Stimulated activated CD4-positive, alpha-beta T cell treated with anti-CD3 and anti-CD28 coated beads, Interleukin-4, amount 100 ng/mL, for 48 hours (primary cell): ENCODE measurements around the gene CDV3.

Experiments
- DNase-seq, 2 donors: peaks; one replicate each; pipeline ENCODE4 v3.0.0-alpha.2; 2020; ENCODE audit warnings: low read depth in 2 of 2

Gene CDV3

DNA sequence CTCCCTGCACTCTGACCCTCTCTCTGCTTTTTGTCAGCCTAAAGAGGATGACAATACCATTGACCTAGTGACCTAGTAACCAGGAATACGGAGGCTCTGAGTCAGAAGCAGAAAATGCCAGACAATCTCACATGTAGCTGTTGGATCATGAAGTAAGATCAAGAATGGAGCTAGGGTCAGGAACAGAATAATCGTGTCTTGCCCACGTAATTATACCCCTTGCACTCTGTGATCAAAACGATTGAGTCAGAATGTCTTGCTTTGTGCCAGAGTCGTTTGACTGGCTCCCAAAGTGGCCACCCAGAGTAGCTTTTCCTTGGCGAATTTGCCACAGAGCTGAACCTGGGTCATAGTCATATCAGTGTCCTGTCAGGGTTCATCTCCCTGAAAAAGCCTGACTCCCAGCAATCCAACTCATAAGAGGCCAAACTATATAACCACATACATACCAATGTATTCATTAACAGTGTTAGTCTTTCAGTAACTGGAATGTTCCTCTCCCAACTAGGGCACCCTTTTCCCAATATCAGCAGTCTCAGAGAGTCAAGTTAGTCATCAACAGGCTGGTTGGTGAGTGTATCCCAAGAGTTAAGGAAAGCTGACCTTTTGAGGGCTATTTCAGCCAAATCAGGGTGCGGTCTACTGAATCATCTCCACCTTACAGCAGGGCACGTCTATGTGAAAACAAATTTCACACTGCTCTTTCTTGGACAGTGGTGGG lies 5.0 kb upstream of the CDV3 start:
- no peak for DNase-seq

DNA sequence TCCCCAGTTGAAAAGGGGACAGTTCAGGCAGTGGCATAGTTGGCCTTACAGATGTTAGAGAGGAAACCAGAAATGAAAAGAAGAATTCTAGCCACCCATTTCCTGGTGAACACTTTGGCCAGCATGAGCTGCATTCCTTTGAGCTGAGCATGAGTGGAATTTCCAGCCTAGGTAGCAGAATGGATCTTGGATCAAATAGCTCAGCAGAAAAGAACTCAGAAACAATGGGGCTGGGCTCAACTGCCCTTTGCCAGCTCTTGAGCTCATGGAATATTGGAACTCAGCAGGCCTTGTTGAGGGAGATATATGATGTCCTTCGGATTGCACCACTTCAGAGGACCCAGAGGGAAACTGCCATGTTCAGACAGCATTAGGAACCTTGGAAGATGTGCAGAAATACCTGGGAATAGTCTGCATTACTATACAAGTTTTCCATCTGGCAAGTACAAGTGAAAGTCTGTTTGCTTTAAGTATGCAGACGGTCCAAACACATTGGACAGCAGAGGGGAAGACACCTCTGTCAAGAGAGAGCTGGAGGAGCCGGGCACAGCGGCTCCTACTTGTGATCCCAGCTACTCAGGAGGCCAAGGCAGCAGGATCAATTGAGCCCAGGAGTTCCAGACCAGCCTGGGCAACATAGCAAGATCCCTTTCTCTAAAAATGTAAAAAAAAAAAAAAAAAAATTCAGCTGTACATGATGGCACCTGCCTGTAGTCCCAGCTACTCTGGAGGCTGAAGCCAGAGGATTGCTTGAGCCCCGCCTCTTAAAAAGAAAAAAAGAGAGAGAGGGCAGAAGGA lies 3.1 kb upstream of the CDV3 start:
- DNase-seq: no peak

DNA sequence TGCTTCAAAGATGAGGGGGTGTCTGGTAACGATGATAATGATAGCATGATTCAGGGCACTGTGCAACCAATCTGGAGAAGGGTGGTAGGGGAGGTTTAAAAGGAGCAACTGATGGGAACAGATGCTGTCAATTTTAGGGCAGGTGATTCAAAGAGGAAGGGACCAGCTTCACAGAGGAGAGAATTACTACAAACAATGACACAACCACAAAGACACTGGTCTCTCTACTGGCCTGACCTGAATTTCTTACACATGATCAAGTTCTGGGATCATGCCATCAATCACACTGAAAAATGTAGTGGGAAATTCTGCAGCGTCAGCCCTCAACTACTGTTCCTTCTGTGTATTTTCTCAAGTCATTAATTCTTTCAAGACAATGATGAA lies 2.6 kb upstream of the CDV3 start:
- no peak for DNase-seq

- DNase-seq: no peak
These were observed 1.1 kb upstream of the CDV3 start for GRCh38 chr3:133572158-133573053.

GRCh38 chr3:133573054-133573628 lies 345 bp upstream of the CDV3 start:
- peak; percentile 99 to 100 for DNase-seq

DNA sequence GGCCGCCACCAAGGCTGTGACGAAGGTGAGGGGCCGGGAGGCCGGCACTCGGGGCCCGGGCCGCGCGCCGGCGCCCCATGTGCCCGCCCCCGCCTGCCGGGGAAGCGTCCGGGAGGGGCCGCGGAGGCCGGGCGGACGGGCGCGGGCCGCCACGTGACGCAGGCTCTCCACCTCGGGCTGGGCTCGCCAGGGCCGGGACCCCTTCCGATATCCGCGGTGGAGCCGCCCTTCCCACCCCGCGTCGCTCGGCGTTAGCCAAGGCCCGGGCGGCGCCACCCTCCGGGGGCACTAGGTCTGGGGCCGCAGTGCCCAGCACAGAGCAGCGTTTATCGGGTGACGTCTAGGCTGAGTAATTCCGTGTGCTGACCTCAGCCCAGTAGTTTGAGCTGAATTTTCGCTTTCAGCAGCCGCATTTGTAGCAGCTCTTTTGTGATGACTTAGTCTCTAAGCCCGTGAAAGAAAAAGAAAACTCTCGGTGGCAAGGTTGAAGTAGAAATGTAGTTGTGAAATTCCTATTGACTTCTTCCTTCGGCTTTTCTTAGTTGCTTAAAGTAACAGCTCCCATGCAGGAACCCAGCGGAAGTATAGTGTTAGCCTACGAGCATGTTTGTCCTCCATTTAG lies 885 bp downstream of the CDV3 start:
- DNase-seq: peak; percentile 50 to 73

DNA sequence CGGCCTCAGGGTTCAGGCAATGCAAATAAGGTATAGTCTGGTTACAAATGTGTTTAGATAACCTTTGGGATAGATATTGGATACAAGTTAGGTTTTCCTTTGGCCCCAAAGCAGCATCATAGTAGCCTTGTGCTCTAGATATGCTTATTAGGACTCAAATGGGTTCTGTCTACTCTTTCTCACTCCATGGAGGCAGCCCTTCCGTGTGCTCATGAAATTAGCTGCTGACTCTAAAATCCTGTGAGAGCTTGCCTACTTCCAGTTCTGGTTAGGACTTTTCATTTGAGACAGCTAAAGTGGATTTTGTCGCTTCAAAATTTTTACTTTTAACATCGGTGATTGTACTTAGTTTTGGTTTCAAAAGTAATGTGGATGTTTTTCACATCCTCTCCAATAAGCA lies 1.6 kb downstream of the CDV3 start:
- no peak for DNase-seq

DNA sequence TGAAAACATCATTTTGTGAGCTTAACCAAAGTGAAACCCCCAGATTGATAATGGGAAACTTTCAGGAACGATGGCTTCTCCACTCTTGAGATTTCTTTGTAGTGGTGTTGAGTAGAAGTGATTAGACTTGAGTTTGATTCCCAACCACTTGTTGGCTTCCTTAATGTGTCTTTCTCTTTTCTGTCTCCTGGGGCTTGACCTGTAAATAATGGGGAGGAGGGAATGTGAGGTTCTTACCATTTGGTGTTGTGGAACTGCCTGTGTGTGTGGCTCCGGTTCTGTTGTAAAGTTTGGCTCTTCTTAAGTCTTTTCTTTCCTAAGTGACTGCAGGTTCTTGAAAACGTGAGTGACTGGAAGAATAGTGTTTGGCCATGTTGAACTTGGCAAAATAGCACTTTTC lies 2.7 kb downstream of the CDV3 start:
- no peak for DNase-seq

DNA sequence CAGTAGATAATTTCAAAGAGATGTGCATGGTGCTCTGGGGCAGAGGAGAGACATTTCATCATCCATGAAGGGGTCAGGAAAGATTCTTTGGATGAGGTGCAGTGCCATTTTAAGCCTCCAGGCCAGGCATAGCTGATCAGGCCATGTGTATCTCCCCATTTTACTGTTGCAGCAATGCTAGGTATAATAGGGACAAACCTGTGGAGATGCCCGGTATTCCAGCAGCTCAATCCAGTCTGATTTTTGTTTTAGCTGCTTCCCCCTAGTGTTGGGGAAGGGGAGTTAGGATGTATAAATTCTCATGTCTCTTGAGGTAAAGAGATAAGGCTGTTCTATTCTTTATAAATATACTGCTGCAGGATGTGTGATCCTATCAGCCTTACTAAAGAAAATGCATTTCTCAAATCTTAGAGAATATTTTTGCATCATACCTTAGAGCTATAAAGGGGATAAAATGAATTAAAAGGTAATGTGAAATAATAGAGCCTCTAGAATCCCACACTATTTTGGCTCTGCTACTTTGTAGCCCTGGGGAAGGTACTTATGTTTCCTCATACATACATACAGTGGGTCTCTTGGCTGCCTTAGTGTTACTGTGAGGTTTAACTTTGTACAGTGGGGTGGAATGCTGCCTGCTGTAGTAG lies 5.2 kb downstream of the CDV3 start:
- DNase-seq: no peak

- DNase-seq: no peak
These were observed 9.9 kb downstream of the CDV3 start for GRCh38 chr3:133583396-133583795.

GRCh38 chr3:133588035-133588434 lies 14.5 kb downstream of the CDV3 start:
- no peak for DNase-seq

GRCh38 chr3:133588784-133589465 lies 15.4 kb downstream of the CDV3 start:
- DNase-seq: no peak

GRCh38 chr3:133589503-133589902 lies 16.0 kb downstream of the CDV3 start:
- no peak for DNase-seq

DNA sequence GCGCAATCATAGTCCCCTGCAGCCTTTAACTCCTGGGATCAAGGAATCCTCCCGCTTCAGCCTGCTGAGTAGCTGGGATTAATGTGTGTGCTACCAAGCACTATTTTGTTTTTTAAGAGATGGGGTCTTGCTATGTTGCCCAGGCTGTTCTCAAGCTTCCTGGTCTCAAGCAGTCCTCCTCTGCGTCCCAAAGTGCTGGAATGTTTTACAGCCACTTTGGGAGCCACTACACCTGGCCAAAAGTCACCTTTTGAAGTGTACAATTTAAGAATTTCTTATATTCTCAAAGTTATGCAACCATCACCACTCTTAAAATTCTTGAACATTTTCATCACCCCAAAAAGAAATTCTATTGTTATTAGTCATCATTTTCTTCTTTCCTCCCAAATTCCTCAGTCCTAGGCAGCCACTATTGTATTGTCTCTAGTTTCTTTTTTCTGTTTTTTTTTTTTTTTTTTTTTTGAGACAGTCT lies 17.8 kb downstream of the CDV3 start:
- no peak for DNase-seq

DNA sequence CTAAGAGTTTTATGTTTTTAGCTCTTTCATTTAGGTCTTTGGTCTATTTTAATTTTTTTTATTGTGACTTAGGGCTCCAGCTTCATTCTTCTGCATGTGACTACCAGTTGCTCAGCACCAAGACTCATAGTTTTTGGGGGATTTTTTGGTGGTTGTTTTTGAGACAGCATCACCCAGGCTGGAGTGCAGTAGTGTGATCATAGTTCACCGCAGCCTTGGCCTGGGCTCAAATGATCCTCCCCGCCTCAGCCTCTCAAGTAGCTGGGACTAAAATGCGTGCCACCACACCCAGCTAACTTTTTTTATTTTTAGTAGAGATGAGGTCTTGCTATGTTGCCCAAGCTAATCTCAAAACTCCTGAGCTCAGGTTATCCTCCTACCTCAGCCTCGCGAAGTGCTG lies 19.4 kb downstream of the CDV3 start:
- DNase-seq: no peak

GRCh38 chr3:133593243-133593642 lies 19.8 kb downstream of the CDV3 start:
- DNase-seq: no peak

DNA sequence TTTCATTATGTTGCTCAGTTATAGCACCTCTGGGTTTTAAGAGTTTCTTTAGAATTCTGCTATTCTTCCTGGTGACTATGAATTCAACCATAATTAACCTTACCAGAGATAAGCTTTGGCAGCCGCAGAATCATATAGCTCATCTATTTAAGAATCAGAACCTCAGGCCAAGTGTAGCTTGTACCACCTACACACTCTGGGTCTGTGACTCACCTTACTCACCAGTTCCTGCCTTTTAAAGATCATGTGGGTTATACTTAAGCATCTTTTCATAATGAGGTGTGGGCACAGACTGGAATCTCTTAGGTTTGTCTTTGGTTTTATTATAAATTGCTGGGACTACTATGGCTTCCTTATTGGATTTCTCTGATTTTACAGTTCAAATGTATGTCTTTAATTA lies 21.9 kb downstream of the CDV3 start:
- peak in 1 of 2 donors; percentile 25 for DNase-seq

- no peak for DNase-seq
These were observed 24.9 kb downstream of the CDV3 start for GRCh38 chr3:133598405-133598804.

DNA sequence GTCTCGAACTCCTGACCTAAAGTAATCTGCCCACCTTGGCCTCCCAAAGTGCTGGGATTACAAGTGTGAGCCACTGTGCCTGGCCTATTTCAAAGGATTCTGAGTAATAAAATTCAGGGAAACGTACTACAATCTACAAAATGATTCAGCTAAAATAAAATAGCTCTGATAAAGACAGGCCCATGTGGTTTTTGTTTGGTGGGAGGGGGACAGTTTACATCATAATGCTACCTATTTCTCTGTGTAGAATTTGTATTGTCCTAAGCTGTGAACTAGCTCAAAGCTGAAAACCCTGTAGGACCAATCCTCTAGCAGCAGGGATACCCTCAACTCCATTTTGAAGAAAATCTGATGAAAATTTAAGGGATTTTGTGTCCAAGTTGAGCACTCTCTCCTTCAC lies 25.8 kb downstream of the CDV3 start:
- DNase-seq: no peak

- DNase-seq: no peak
These were observed 27.1 kb downstream of the CDV3 start for GRCh38 chr3:133600572-133601081.
